ENCODE results near the gene ATG10. TPM values are rescaled to one million over a fixed set of nuclear protein-coding genes. Genes with fewer than 3 reads are reported as not detected.

ATG10 gene
- total RNA-seq, 2 donors from 2014 or later, result 3.2 to 16.7 TPM

GRCh38 chr5:81969226-81969625 lies 2.6 kb upstream of the ATG10 start:
- TF ChIP-seq POLR2A (IDR thresholded peaks at IDR 0.05) (no peak), CTCF (IDR thresholded peaks at IDR 0.05) (no peak), POLR2AphosphoS5 (IDR thresholded peaks at IDR 0.05) (no peak)
- no peaks in the 10 kb centered on the region for H3K4me1 ChIP-seq (replicated peaks)
- no peak overlapping the region for H3K4me3 ChIP-seq
- H3K27ac ChIP-seq, result no peak overlapping the region
- WGBS, result 97% methylated on average over 3 of the region's 3 CpGs
- DNase-seq (ENCODE audit: low spot score), result no peak
- intact Hi-C loops (cut with DNase I), result no loop called here
- H3K27me3 ChIP-seq (replicated peaks; ENCODE audit: insufficient read depth), result no peaks in the 10 kb centered on the region
- H3K9me3 ChIP-seq, result no peaks in the 10 kb centered on the region
- no peaks in the 10 kb centered on the region for H3K36me3 ChIP-seq

GRCh38 chr5:81969912-81970311 lies 1.9 kb upstream of the ATG10 start:
- no peaks in the 10 kb centered on the region for H3K4me1 ChIP-seq (replicated peaks)
- H3K9me3 ChIP-seq, result no peaks in the 10 kb centered on the region
- no peak overlapping the region for H3K4me3 ChIP-seq
- no peak for DNase-seq (ENCODE audit: low spot score)
- H3K36me3 ChIP-seq, result no peaks in the 10 kb centered on the region
- no peaks in the 10 kb centered on the region for H3K27me3 ChIP-seq (replicated peaks; ENCODE audit: insufficient read depth)
- H3K27ac ChIP-seq, result no peak overlapping the region
- intact Hi-C loops (cut with DNase I), result loop anchor here (5.0 kb wide), 4 partner anchors 197 to 543 kb away; partner anchors contain the start of gene SSBP2
- TF ChIP-seq POLR2AphosphoS5 (IDR thresholded peaks at IDR 0.05) (no peak), POLR2A (IDR thresholded peaks at IDR 0.05) (no peak), CTCF (IDR thresholded peaks at IDR 0.05) (no peak)
- 98% methylated on average over 2 of the region's 2 CpGs for WGBS

- TF ChIP-seq CTCF (IDR thresholded peaks at IDR 0.05) (no peak), POLR2AphosphoS5 (IDR thresholded peaks at IDR 0.05) (no peak), POLR2A (IDR thresholded peaks at IDR 0.05) (no peak)
- Histone ChIP-seq H3K36me3 (no peaks in the 10 kb centered on the region), H3K27me3 (replicated peaks; ENCODE audit: insufficient read depth) (no peaks in the 10 kb centered on the region), H3K4me3 (peak overlapping the region; percentile 68 to 79), H3K9me3 (no peaks in the 10 kb centered on the region), H3K27ac (peak overlapping the region; percentile 98), H3K4me1 (replicated peaks) (no peaks in the 10 kb centered on the region)
- intact Hi-C loops (cut with DNase I), result loop anchor here (5.0 kb wide), 4 partner anchors 196 to 544 kb away; partner anchors contain the start of gene SSBP2
- 2% methylated on average over 11 of the region's 11 CpGs for WGBS
- DNase-seq (ENCODE audit: low spot score), result no peak
These were observed 612 bp upstream of the ATG10 start for GRCh38 chr5:81971111-81971711.

- WGBS, result 0% methylated on average over 9 of the region's 9 CpGs
- intact Hi-C loops (cut with DNase I), result loop anchor here (2.0 to 5.0 kb wide), 5 partner anchors 120 to 545 kb away; partner anchors contain the start of gene SSBP2
- no peaks in the 10 kb centered on the region for H3K4me1 ChIP-seq (replicated peaks)
- no peaks in the 10 kb centered on the region for H3K36me3 ChIP-seq
- peak overlapping the region; percentile 68 to 79 for H3K4me3 ChIP-seq
- H3K27ac ChIP-seq, result peak overlapping the region; percentile 98
- no peaks in the 10 kb centered on the region for H3K9me3 ChIP-seq
- no peak for TF ChIP-seq POLR2AphosphoS5 (IDR thresholded peaks at IDR 0.05)
- no peak for TF ChIP-seq POLR2A (IDR thresholded peaks at IDR 0.05)
- TF ChIP-seq CTCF (IDR thresholded peaks at IDR 0.05), result no peak
- no peak for DNase-seq (ENCODE audit: low spot score)
- H3K27me3 ChIP-seq (replicated peaks; ENCODE audit: insufficient read depth), result no peaks in the 10 kb centered on the region
These were observed 615 bp downstream of the ATG10 start for GRCh38 chr5:81972492-81972783.

- no peak for DNase-seq (ENCODE audit: low spot score)
These were observed 8.3 kb downstream of the ATG10 start for GRCh38 chr5:81980160-81980559.

More at GRCh38 chr5:81980160-81980559, 8.3 kb downstream of the ATG10 start:
- H3K9me3 ChIP-seq, result no peaks in the 10 kb centered on the region
- 59% methylated on average over 3 of the region's 3 CpGs for WGBS
- no peak overlapping the region for H3K27ac ChIP-seq
- intact Hi-C loops (cut with DNase I), result no loop called here
- no peaks in the 10 kb centered on the region for H3K4me1 ChIP-seq (replicated peaks)
- no peak for TF ChIP-seq CTCF (IDR thresholded peaks at IDR 0.05)
- TF ChIP-seq POLR2AphosphoS5 (IDR thresholded peaks at IDR 0.05), result no peak
- no peak for TF ChIP-seq POLR2A (IDR thresholded peaks at IDR 0.05)
- H3K36me3 ChIP-seq, result no peaks in the 10 kb centered on the region
- H3K4me3 ChIP-seq, result no peak overlapping the region
- no peaks in the 10 kb centered on the region for H3K27me3 ChIP-seq (replicated peaks; ENCODE audit: insufficient read depth)

Data from prostate gland (tissue), 2 donors.